Measurements from ENCODE around the gene POLR2B. TPM values are rescaled to one million over a fixed set of nuclear protein-coding genes. Genes with fewer than 3 reads are reported as not detected.

POLR2B gene
- total RNA-seq, 1 donor from 2014 or later, result 107 TPM

DNA sequence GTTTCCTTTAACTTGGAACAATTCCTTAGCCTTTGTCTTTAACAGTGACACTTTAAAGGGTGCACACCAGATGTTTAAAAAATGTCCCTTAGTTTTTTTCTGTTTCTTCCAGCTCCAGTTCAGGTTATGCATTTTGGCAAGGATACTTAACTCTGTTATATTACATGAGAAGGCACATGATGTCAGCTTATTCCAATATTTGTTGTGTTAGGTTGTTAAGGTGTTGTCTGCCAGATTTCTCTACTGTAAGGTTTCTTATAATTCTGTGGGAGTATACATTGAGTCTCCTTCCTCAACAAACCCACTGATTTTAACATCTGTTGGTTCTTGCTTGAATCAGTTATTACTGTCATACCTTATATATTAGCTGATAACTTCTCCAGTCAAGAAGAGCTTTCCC is 37.7 kb upstream of the POLR2B start:
- DNase-seq (ENCODE audit: low spot score, unreplicated experiment), result no peak
- Mint-ChIP-seq H3K27me3 (no peaks in the 10 kb centered on the region), H3K4me3 (ENCODE audit: low read depth) (no peak overlapping the region), H3K4me1 (ENCODE audit: low read depth) (no peaks in the 10 kb centered on the region), H3K9me3 (ENCODE audit: low read depth) (no peaks in the 10 kb centered on the region), H3K36me3 (ENCODE audit: insufficient read depth) (peaks cover 12% of the 10 kb centered on the region), H3K27ac (no peak overlapping the region)
- TF ChIP-seq CTCF (IDR thresholded peaks at IDR 0.05; ENCODE audit: unreplicated experiment), result no peak

DNA sequence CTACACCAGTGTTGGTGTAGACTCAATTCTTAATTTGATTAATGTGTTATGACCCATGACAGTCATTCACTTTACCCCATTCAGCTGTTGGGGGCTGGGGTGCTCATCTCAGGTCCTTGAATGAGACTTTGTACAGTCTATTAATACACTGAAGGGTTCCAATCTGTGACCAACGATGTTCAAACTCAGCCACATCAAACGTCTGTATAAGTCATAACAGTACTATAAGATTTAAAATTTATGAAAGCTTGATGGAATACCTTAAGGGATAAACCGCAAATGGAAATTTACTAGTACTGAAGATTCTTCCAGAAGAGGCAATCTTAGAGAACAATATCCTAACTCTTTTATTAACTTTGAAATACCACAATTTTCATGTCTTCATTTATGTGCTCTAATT is 37.3 kb upstream of the POLR2B start:
- no peak for TF ChIP-seq CTCF (IDR thresholded peaks at IDR 0.05; ENCODE audit: unreplicated experiment)
- H3K36me3 Mint-ChIP-seq (ENCODE audit: insufficient read depth), result peaks cover 12% of the 10 kb centered on the region

GRCh38 chr4:56953680-56954520 is 24.8 kb upstream of the POLR2B start:
- H3K4me1 Mint-ChIP-seq (ENCODE audit: low read depth), result peaks cover 2% of the 10 kb centered on the region
- no peaks in the 10 kb centered on the region for H3K27me3 Mint-ChIP-seq
- no peak overlapping the region for H3K27ac Mint-ChIP-seq
- H3K9me3 Mint-ChIP-seq (ENCODE audit: low read depth), result no peaks in the 10 kb centered on the region
- no peak for DNase-seq (ENCODE audit: low spot score, unreplicated experiment)
- H3K36me3 Mint-ChIP-seq (ENCODE audit: insufficient read depth), result no peaks in the 10 kb centered on the region
- TF ChIP-seq CTCF (IDR thresholded peaks at IDR 0.05; ENCODE audit: unreplicated experiment), result no peak
- H3K4me3 Mint-ChIP-seq (ENCODE audit: low read depth), result no peak overlapping the region

More for the DNA sequence above, 37.3 kb upstream of the POLR2B start:
- no peaks in the 10 kb centered on the region for H3K4me1 Mint-ChIP-seq (ENCODE audit: low read depth)
- DNase-seq (ENCODE audit: low spot score, unreplicated experiment), result no peak
- H3K27ac Mint-ChIP-seq, result no peak overlapping the region
- no peaks in the 10 kb centered on the region for H3K9me3 Mint-ChIP-seq (ENCODE audit: low read depth)
- H3K27me3 Mint-ChIP-seq, result no peaks in the 10 kb centered on the region
- no peak overlapping the region for H3K4me3 Mint-ChIP-seq (ENCODE audit: low read depth)

DNA sequence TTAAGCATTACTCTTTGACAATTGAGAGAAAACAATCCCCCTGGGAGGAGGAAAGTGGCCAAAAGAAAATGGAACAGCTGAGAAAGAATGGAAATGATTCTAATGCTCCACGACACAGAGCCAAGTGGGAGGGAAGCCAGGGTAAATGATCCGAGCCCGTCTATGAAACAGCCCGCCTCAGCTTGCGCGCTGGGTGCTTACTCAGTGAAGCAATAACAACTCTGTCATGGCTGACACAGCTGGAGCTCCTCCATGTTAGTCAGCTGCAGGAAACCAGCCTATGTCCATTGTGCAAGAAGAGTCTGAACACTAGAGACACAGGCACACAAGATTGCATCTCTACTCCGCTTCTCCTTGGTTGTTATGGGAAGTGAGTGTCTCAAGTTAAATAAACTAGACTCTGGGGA is 20.6 kb upstream of the POLR2B start:
- DNase-seq (ENCODE audit: low spot score, unreplicated experiment), result no peak
- H3K27ac Mint-ChIP-seq, result no peak overlapping the region
- no peak overlapping the region for H3K4me3 Mint-ChIP-seq (ENCODE audit: low read depth)
- no peaks in the 10 kb centered on the region for H3K9me3 Mint-ChIP-seq (ENCODE audit: low read depth)
- H3K27me3 Mint-ChIP-seq, result no peaks in the 10 kb centered on the region
- TF ChIP-seq CTCF (IDR thresholded peaks at IDR 0.05; ENCODE audit: unreplicated experiment), result no peak
- peaks cover 10% of the 10 kb centered on the region for H3K36me3 Mint-ChIP-seq (ENCODE audit: insufficient read depth)
- peaks cover 2% of the 10 kb centered on the region for H3K4me1 Mint-ChIP-seq (ENCODE audit: low read depth)

GRCh38 chr4:56959100-56959499 is 19.6 kb upstream of the POLR2B start:
- Mint-ChIP-seq H3K27me3 (no peaks in the 10 kb centered on the region), H3K36me3 (ENCODE audit: insufficient read depth) (peaks cover 12% of the 10 kb centered on the region), H3K4me3 (ENCODE audit: low read depth) (no peak overlapping the region), H3K27ac (no peak overlapping the region), H3K4me1 (ENCODE audit: low read depth) (peaks cover 2% of the 10 kb centered on the region), H3K9me3 (ENCODE audit: low read depth) (no peaks in the 10 kb centered on the region)
- TF ChIP-seq CTCF (IDR thresholded peaks at IDR 0.05; ENCODE audit: unreplicated experiment), result no peak
- no peak for DNase-seq (ENCODE audit: low spot score, unreplicated experiment)
